COLO829 (cell line): ENCODE data around the gene FCHSD1.

Experiments used
- DNase-seq: peaks from one replicate; pipeline ENCODE4 v3.0.0; 2012; ENCODE audit warnings: low spot score

The FCHSD1 gene

GRCh38 chr5:141641634-141642267 is 9.5 kb downstream of the FCHSD1 start:
- no peak for DNase-seq

- DNase-seq, result no peak
These were observed 10.5 kb downstream of the FCHSD1 start for GRCh38 chr5:141640698-141641097.

GRCh38 chr5:141640051-141640415 is 11.2 kb downstream of the FCHSD1 start:
- DNase-seq, result no peak

GRCh38 chr5:141639357-141640050 is 11.7 kb downstream of the FCHSD1 start:
- no peak for DNase-seq

GRCh38 chr5:141638771-141639170 is 12.4 kb downstream of the FCHSD1 start:
- no peak for DNase-seq

- no peak for DNase-seq
These were observed 13.3 kb downstream of the FCHSD1 start for GRCh38 chr5:141637767-141638419.

GRCh38 chr5:141637123-141637766 is 14.0 kb downstream of the FCHSD1 start:
- no peak for DNase-seq

- peak; percentile 88 for DNase-seq
These were observed 14.7 kb downstream of the FCHSD1 start, which contains the start of the genes HDAC3 and RELL2 for GRCh38 chr5:141636413-141637122. Gene HDAC3, minus strand, starts transcription at chr5:141636849. Its CDS starts 59 bp downstream, at chr5:141636790. Gene RELL2, plus strand, starts transcription at chr5:141636997. Its CDS starts 1,229 bp downstream, at chr5:141638226.

GRCh38 chr5:141636106-141636412 is 15.2 kb downstream of the FCHSD1 start:
- no peak for DNase-seq

- DNase-seq, result no peak
These were observed 15.6 kb downstream of the FCHSD1 start for GRCh38 chr5:141635646-141636045.

- DNase-seq, result no peak
These were observed 16.5 kb downstream of the FCHSD1 start for GRCh38 chr5:141634720-141635119.

GRCh38 chr5:141633871-141634561 is 17.2 kb downstream of the FCHSD1 start:
- no peak for DNase-seq

- DNase-seq, result no peak
These were observed 18.6 kb downstream of the FCHSD1 start for GRCh38 chr5:141632650-141633049.

GRCh38 chr5:141630570-141631140 is 20.6 kb downstream of the FCHSD1 start:
- DNase-seq, result no peak

GRCh38 chr5:141628175-141628788 is 22.9 kb downstream of the FCHSD1 start:
- no peak for DNase-seq

- DNase-seq, result no peak
These were observed 27.6 kb downstream of the FCHSD1 start for GRCh38 chr5:141623611-141624010.

GRCh38 chr5:141623186-141623585 is 28.0 kb downstream of the FCHSD1 start:
- no peak for DNase-seq

GRCh38 chr5:141618804-141619554 is 32.2 kb downstream of the FCHSD1 start, which contains the start of gene DIAPH1:
Gene DIAPH1, minus strand, starts transcription at chr5:141619000. Its CDS starts 86 bp downstream, at chr5:141618914.
- peak; percentile 76 for DNase-seq

- DNase-seq, result no peak
These were observed 33.0 kb downstream of the FCHSD1 start for GRCh38 chr5:141618030-141618803.
